Measurements from ENCODE around the gene TWIST2.

DNA sequence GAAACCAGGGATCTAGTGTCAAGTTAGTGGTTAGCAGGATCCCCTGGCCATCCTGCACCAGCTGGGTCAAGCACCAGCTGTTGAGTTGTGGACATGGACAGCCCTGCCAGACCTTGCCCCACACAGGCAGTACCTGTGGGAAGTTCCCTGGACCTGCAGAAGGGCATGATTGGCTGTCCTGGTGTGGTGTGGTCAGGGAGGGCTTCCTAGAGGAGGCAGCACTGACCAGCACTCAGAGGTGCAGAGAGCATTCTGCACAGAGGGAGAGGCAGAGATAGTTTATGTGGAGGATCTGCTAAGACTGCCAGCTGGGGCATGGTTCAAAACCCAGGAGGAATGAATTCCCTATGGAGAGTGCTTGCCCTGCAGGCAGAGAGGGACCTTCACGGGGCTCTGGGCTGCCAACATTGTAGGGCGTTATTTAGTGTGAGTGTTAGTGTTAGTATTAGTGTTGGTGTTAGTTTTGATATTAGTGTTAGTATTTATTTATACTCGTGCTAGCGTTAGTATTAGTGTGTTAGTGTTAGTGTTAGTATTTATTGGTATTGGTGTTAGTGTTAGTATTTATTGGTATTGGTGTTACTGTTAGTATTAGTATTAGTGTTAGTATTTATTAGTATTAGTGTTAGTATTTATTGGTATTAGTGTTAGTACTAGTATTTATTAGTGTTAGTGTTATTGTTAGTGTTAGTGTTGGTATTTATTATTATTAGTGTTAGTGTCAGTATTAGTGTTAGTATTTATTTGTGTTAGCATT is 31.9 kb downstream of the TWIST2 start:
- TF ChIP-seq POLR2A (IDR thresholded peaks at IDR 0.05; ENCODE audit: low read depth, low read length) (no peak), POLR2AphosphoS5 (IDR thresholded peaks at IDR 0.05; ENCODE audit: low read depth, low read length) (no peak)

Data from GM12892 (cell line).